ENCODE results near the gene DPP6. TPM values are rescaled to one million over a fixed set of nuclear protein-coding genes. Genes with fewer than 3 reads are reported as not detected.
A peak's percentile ranks its signal among the peaks of the same experiment; 100 is the strongest.

Gene DPP6
- total RNA-seq, 8 experiments from 2014 or later, result 0.07 to 21.1 (median 1.7) TPM

DNA sequence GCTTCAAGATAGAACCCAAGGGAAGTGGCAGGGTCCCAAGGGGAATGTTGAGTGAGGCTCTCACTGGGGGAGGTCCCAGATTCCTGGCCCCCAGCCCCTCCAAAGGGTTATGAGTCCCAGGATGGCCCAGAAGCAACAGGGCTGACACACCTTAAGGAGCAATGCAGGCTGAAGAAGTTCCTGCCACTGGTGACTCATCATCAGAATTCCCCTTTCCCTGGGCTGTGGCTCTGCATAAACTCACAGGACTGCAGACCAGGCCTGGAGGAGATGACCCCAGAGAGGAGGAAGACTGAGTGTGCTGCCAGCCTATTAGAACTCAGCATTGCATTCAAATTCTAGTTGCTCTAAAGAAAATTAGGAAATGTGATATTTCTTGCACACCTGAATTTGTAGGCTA lies 126.7 kb downstream of the DPP6 start:
- peak in 1 of 8 experiments; percentile 43 for ATAC-seq (replicated peaks in 6 of 8)
- H3K4me1 ChIP-seq (replicated peaks in 1 of 2), result no peaks in the 10 kb centered on the region

GRCh38 chr7:154183482-154183881 lies 131.3 kb downstream of the DPP6 start:
- Histone ChIP-seq H3K4me1 (replicated peaks in 1 of 2) (no peaks in the 10 kb centered on the region), H3K27ac (no peak overlapping the region), H3K4me3 (no peak overlapping the region)
- in situ Hi-C loops (cut with MboI; ENCODE audit: low pct_unique_long_range_greater_than_20kb in 2 of 9, low sequenced_read_pairs in 9 of 9, unreplicated experiment in 9 of 9), result no loop called here
- no peak for ATAC-seq (replicated peaks in 6 of 8)
- WGBS, 10 experiments, result 0 to 43% (median 4%) methylated on average over 1 to 9 of the region's 10 CpGs; no CpG with 5 or more reads in 4 of the 10 experiments

More for the DNA sequence above, 126.7 kb downstream of the DPP6 start:
- H3K4me3 ChIP-seq, result no peak overlapping the region
- in situ Hi-C loops (cut with MboI; ENCODE audit: low pct_unique_long_range_greater_than_20kb in 2 of 9, low sequenced_read_pairs in 9 of 9, unreplicated experiment in 9 of 9), result no loop called here
- H3K27ac ChIP-seq, result no peak overlapping the region

DNA sequence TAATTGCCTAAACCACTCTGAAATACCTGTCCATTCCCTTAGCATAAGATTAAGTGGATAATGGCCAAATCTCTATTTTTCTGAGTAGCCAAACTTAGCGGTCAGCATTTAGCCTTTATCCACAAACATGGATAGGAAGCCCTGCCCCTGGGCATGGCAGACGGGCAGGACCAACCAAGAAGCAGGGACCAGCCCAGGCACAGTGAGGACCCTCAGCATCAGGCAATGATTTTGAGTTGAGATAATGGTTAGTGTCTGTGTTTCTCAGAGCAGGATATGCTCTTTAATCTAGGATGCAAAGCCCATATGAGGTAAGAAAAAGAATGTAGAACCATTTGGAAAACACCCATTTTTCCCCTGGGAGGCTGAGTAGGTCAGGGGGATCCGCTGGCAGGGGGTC lies 131.7 kb downstream of the DPP6 start:
- no peak overlapping the region for H3K4me3 ChIP-seq
- H3K27ac ChIP-seq, result no peak overlapping the region
- 0 to 100% (median 42%) methylated on average over 1 to 3 of the region's 3 CpGs; no CpG with 5 or more reads in 3 of the 10 experiments for WGBS, 10 experiments
- in situ Hi-C loops (cut with MboI; ENCODE audit: low pct_unique_long_range_greater_than_20kb in 2 of 9, low sequenced_read_pairs in 9 of 9, unreplicated experiment in 9 of 9), result no loop called here
- no peaks in the 10 kb centered on the region for H3K4me1 ChIP-seq (replicated peaks in 1 of 2)
- ATAC-seq (replicated peaks in 6 of 8), result no peak

- in situ Hi-C loops (cut with MboI; ENCODE audit: low pct_unique_long_range_greater_than_20kb in 2 of 9, low sequenced_read_pairs in 9 of 9, unreplicated experiment in 9 of 9), result no loop called here
- WGBS, 10 experiments, result 18 to 100% (median 64%) methylated on average over 1 to 3 of the region's 3 CpGs; no CpG with 5 or more reads in 2 of the 10 experiments
- no peaks in the 10 kb centered on the region for H3K4me1 ChIP-seq (replicated peaks in 1 of 2)
- no peak overlapping the region for H3K4me3 ChIP-seq
- H3K27ac ChIP-seq, result no peak overlapping the region
- ATAC-seq (replicated peaks in 6 of 8), result no peak
Measured at GRCh38 chr7:154186811-154187210, 134.6 kb downstream of the DPP6 start.

GRCh38 chr7:154188330-154188729 lies 136.1 kb downstream of the DPP6 start:
- no peak for ATAC-seq (replicated peaks in 6 of 8)
- no peak overlapping the region for H3K27ac ChIP-seq
- no peak overlapping the region for H3K4me3 ChIP-seq
- 0 to 83% (median 42%) methylated on average over 1 to 2 of the region's 2 CpGs; no CpG with 5 or more reads in 2 of the 10 experiments for WGBS, 10 experiments
- no peaks in the 10 kb centered on the region for H3K4me1 ChIP-seq (replicated peaks in 1 of 2)
- in situ Hi-C loops (cut with MboI; ENCODE audit: low pct_unique_long_range_greater_than_20kb in 2 of 9, low sequenced_read_pairs in 9 of 9, unreplicated experiment in 9 of 9), result no loop called here

GRCh38 chr7:154195266-154195665 lies 143.1 kb downstream of the DPP6 start:
- WGBS, 10 experiments, result 39 to 100% (median 71%) methylated on average over 1 to 6 of the region's 7 CpGs; no CpG with 5 or more reads in 3 of the 10 experiments
- H3K4me3 ChIP-seq, result no peak overlapping the region
- no peak for ATAC-seq (replicated peaks in 6 of 8)
- no peak overlapping the region for H3K27ac ChIP-seq
- in situ Hi-C loops (cut with MboI; ENCODE audit: low pct_unique_long_range_greater_than_20kb in 2 of 9, low sequenced_read_pairs in 9 of 9, unreplicated experiment in 9 of 9), result no loop called here
- no peaks in the 10 kb centered on the region for H3K4me1 ChIP-seq (replicated peaks in 1 of 2)

DNA sequence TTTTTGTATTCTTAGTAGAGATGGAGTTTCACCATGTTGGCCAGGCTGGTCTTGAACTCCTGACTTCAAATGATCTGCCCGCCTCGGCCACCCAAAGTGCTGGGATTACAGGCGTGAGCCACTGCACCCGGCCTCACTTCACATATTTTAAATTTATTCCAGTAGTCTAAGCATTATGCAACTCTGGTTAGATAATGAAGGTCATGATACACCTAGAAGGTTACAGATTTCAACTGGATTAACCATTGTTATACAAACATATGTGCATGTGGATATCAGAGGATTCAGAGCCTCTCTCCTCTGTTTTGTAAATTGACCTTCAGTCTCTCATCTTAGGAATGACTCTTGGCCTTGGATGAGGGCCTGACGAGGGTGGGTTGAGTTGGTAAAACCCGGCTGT lies 146.3 kb downstream of the DPP6 start:
- in situ Hi-C loops (cut with MboI; ENCODE audit: low pct_unique_long_range_greater_than_20kb in 2 of 9, low sequenced_read_pairs in 9 of 9, unreplicated experiment in 9 of 9), result no loop called here
- H3K4me3 ChIP-seq, result no peak overlapping the region
- WGBS, 10 experiments, result 0 to 80% (median 60%) methylated on average over 1 to 6 of the region's 6 CpGs; no CpG with 5 or more reads in 3 of the 10 experiments
- H3K4me1 ChIP-seq (replicated peaks in 1 of 2), result no peaks in the 10 kb centered on the region
- ATAC-seq (replicated peaks in 6 of 8), result no peak
- no peak overlapping the region for H3K27ac ChIP-seq

DNA sequence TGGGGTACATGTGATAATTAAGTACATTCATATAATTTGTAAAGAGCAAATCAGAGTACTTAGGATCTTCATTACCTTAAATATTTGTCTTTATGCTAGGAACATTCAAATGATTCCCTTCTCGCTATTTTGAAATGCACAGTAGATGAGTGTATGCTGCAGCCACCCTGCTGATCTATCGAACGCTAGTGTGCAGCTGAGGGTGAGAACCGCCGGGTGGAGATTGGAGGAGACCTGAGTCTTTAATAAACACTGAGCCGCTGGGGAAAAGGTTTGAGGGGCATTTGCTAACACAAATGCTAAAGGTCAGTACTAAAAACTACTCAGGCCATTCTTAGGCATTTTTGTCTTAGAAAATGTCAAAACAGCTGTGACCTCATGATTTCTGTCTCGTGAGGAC lies 148.0 kb downstream of the DPP6 start:
- no peaks in the 10 kb centered on the region for H3K4me1 ChIP-seq (replicated peaks in 1 of 2)
- in situ Hi-C loops (cut with MboI; ENCODE audit: low pct_unique_long_range_greater_than_20kb in 2 of 9, low sequenced_read_pairs in 9 of 9, unreplicated experiment in 9 of 9), result no loop called here
- H3K27ac ChIP-seq, result no peak overlapping the region
- no peak overlapping the region for H3K4me3 ChIP-seq
- 0 to 78% (median 45%) methylated on average over 1 to 7 of the region's 7 CpGs; no CpG with 5 or more reads in 1 of the 10 experiments for WGBS, 10 experiments
- ATAC-seq (replicated peaks in 6 of 8), result no peak

GRCh38 chr7:154202002-154202401 lies 149.8 kb downstream of the DPP6 start:
- no peak for ATAC-seq (replicated peaks in 6 of 8)
- H3K4me3 ChIP-seq, result no peak overlapping the region
- no peaks in the 10 kb centered on the region for H3K4me1 ChIP-seq (replicated peaks in 1 of 2)
- 2 to 92% (median 45%) methylated on average over 1 to 7 of the region's 7 CpGs; no CpG with 5 or more reads in 1 of the 10 experiments for WGBS, 10 experiments
- H3K27ac ChIP-seq, result no peak overlapping the region
- in situ Hi-C loops (cut with MboI; ENCODE audit: low pct_unique_long_range_greater_than_20kb in 2 of 9, low sequenced_read_pairs in 9 of 9, unreplicated experiment in 9 of 9), result no loop called here

DNA sequence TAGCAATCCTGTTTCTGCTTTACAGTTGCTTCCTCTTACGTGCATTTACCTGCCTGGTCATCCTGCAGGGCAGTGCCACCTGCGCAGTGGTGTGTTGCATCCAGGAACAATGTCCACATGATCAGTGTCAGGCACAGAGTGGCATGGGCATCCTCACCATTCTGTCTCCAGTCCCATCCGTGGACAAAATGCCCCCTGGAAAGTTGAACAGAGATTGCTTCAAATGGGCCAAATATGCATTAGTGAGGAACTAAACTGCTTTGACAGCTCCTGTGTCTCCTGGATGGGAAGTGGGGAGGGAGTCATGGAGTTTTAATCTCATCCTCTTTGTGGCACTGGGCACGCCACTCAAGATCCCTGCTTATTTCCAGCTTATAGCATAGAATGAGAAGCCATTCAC lies 151.8 kb downstream of the DPP6 start:
- in situ Hi-C loops (cut with MboI; ENCODE audit: low pct_unique_long_range_greater_than_20kb in 2 of 9, low sequenced_read_pairs in 9 of 9, unreplicated experiment in 9 of 9), result no loop called here
- Histone ChIP-seq H3K4me3 (no peak overlapping the region), H3K4me1 (replicated peaks in 1 of 2) (no peaks in the 10 kb centered on the region), H3K27ac (no peak overlapping the region)
- no peak for ATAC-seq (replicated peaks in 6 of 8)
- WGBS, 10 experiments, result 0 to 100% (median 50%) methylated on average over 1 to 3 of the region's 4 CpGs; no CpG with 5 or more reads in 1 of the 10 experiments

DNA sequence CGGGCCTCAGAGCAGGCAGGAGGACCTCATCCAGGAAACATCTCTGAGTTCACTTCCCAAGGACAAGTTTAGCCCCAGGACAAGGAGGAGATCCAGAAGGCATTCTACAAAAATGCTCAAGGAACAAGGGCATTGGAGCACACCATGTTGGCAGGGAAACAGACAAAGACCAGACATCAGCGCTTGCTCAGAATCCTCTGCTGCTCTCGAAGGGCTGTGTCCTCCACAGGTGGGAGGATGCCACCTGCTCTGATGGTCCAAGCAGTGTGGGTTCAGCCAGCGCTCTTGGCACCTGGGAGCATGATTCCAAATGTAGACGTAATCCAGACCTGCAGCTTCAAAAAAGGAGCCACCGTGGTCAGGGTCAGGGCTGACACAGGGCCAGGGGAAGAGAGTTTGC lies 160.7 kb downstream of the DPP6 start:
- Histone ChIP-seq H3K4me3 (no peak overlapping the region), H3K27ac (no peak overlapping the region), H3K4me1 (replicated peaks in 1 of 2) (no peaks in the 10 kb centered on the region)
- ATAC-seq (replicated peaks in 6 of 8), result no peak
- in situ Hi-C loops (cut with MboI; ENCODE audit: low pct_unique_long_range_greater_than_20kb in 2 of 9, low sequenced_read_pairs in 9 of 9, unreplicated experiment in 9 of 9), result no loop called here
- WGBS, 10 experiments, result 0 to 100% (median 33%) methylated on average over 1 to 3 of the region's 6 CpGs; no CpG with 5 or more reads in 2 of the 10 experiments

- Histone ChIP-seq H3K4me1 (replicated peaks in 1 of 2) (no peaks in the 10 kb centered on the region), H3K27ac (no peak overlapping the region), H3K4me3 (no peak overlapping the region)
- peak in 3 of 8 experiments; percentile 76 to 91 (median 91) for ATAC-seq (replicated peaks in 6 of 8)
- in situ Hi-C loops (cut with MboI; ENCODE audit: low pct_unique_long_range_greater_than_20kb in 2 of 9, low sequenced_read_pairs in 9 of 9, unreplicated experiment in 9 of 9), result no loop called here
- 0 to 90% (median 9%) methylated on average over 1 to 7 of the region's 7 CpGs for WGBS, 10 experiments
Measured at GRCh38 chr7:154217688-154218340, 165.6 kb downstream of the DPP6 start.

- Histone ChIP-seq H3K27ac (no peak overlapping the region), H3K4me1 (replicated peaks in 1 of 2) (no peaks in the 10 kb centered on the region), H3K4me3 (no peak overlapping the region)
- WGBS, 10 experiments, result 0 to 58% (median 30%) methylated on average over 2 to 5 of the region's 6 CpGs; no CpG with 5 or more reads in 3 of the 10 experiments
- ATAC-seq (replicated peaks in 6 of 8), result no peak
- in situ Hi-C loops (cut with MboI; ENCODE audit: low pct_unique_long_range_greater_than_20kb in 2 of 9, low sequenced_read_pairs in 9 of 9, unreplicated experiment in 9 of 9), result no loop called here
Measured at GRCh38 chr7:154231732-154232131, 179.5 kb downstream of the DPP6 start.

- no peak overlapping the region for H3K27ac ChIP-seq
- WGBS, 10 experiments, result 0 to 100% (median 46%) methylated on average over 1 to 5 of the region's 5 CpGs; no CpG with 5 or more reads in 2 of the 10 experiments
- no peaks in the 10 kb centered on the region for H3K4me1 ChIP-seq (replicated peaks in 1 of 2)
- in situ Hi-C loops (cut with MboI; ENCODE audit: low pct_unique_long_range_greater_than_20kb in 2 of 9, low sequenced_read_pairs in 9 of 9, unreplicated experiment in 9 of 9), result no loop called here
- ATAC-seq (replicated peaks in 6 of 8), result no peak
- no peak overlapping the region for H3K4me3 ChIP-seq
Measured at GRCh38 chr7:154232700-154233099, 180.5 kb downstream of the DPP6 start.

All from motor neuron (in vitro differentiated cells).